Osteoblast (primary cell): ENCODE data around the gene CARD8. TPM values are rescaled to one million over a fixed set of nuclear protein-coding genes. Genes with fewer than 3 reads are reported as not detected.

Source experiments
- total RNA-seq: library from RNA; depleted of rRNA; stranded (reverse); fragments of >200 nt; gene quantifications from 2 replicates; pipeline ENCODE4 v1.2.3, GENCODE V29; 2012

The CARD8 gene
- total RNA-seq, 1 donor: 17.4 TPM

Other genes with a start within 250 kb of the CARD8 start
- not detected in 2 replicates for gene CABP5, start 211.8 kb downstream of the CARD8 start, total RNA-seq
- gene PLA2G4C, start 145.1 kb downstream of the CARD8 start, total RNA-seq: 3.2 and 4.3 TPM in 2 replicates
- gene LIG1, start 85.6 kb downstream of the CARD8 start, total RNA-seq: 10.0 and 11.9 TPM in 2 replicates
- gene ZSWIM9, start 85.2 kb downstream of the CARD8 start, total RNA-seq: 1.5 and 2.2 TPM in 2 replicates
- under 0.01 and 0.29 TPM in 2 replicates for gene ZNF114, start 14.2 kb upstream of the CARD8 start, total RNA-seq
- gene EMP3, start 69.6 kb upstream of the CARD8 start, total RNA-seq: 185 and 216 TPM in 2 replicates
- 4.3 and 4.7 TPM in 2 replicates for gene TMEM143, start 108.0 kb upstream of the CARD8 start, total RNA-seq
- gene SYNGR4, start 108.5 kb upstream of the CARD8 start, total RNA-seq: not detected in 2 replicates
- 95.2 and 119 TPM in 2 replicates for gene KDELR1, start 135.6 kb upstream of the CARD8 start, total RNA-seq
- under 0.01 TPM in 2 replicates for gene GRIN2D, start 137.8 kb upstream of the CARD8 start, total RNA-seq
- 23.3 and 25.0 TPM in 2 replicates for gene GRWD1, start 190.1 kb upstream of the CARD8 start, total RNA-seq
- gene KCNJ14, start 199.7 kb upstream of the CARD8 start, total RNA-seq: 0.59 and 0.72 TPM in 2 replicates
- gene CYTH2, start 213.5 kb upstream of the CARD8 start, total RNA-seq: 63.6 and 66.2 TPM in 2 replicates